Naive thymus-derived CD4-positive, alpha-beta T cell (primary cell): ENCODE results near the gene ITPRID2. TPM values are rescaled to one million over a fixed set of nuclear protein-coding genes. Genes with fewer than 3 reads are reported as not detected.

Experiments
- ATAC-seq: fragments of 150-1000 bp; cut with Tn5 transposase; 2 replicates; pipeline ENCODE4 v1.10.0; 2021; ENCODE audit warnings: mild to moderate bottlenecking, moderate library complexity
- CTCF ChIA-PET: fragments of 350-600 bp; sonication (Branson Sonifier 250); formaldehyde crosslinking; loops from one replicate; lab custom pipeline; 2021; ENCODE audit warnings: antibody characterized with exemption; lab: Charles Lee
- POLR2A ChIA-PET: fragments of 350-600 bp; sonication (Branson Sonifier 250); formaldehyde crosslinking; loops from one replicate; lab custom pipeline; 2021; ENCODE audit warnings: antibody characterized with exemption, inconsistent platforms; lab: Charles Lee
- DNase-seq, 9 donors: peaks; one replicate each; pipeline versions ENCODE4 v3.0.0 to v3.0.0-alpha.2; 2020 to 2022; ENCODE audit warnings: mixed read lengths in 1 of 9
- H3K27ac ChIP-seq: one replicate; pipeline ENCODE4 v1.7.0; 2013; ENCODE audit warnings: mild to moderate bottlenecking, low read depth, low read length, moderate library complexity
- H3K27me3 ChIP-seq, 2 donors: one replicate each; pipeline ENCODE4 v1.7.0; 2013; ENCODE audit warnings: low read length in 2 of 2, mild to moderate bottlenecking in 2 of 2, moderate library complexity in 2 of 2; ENCODE audit not compliant: control insufficient read depth in 2 of 2, insufficient read depth in 2 of 2
- H3K36me3 ChIP-seq, 3 experiments: 1 replicate in 2 of 3; 2 replicates in 1 of 3; pipeline ENCODE4 v1.7.0; 2013; ENCODE audit warnings: low read length in 3 of 3, mild to moderate bottlenecking in 3 of 3, moderate library complexity in 1 of 3; ENCODE audit not compliant: insufficient read depth in 3 of 3, control insufficient read depth in 2 of 3
- H3K4me1 ChIP-seq, 2 donors: one replicate each; pipeline ENCODE4 v1.7.0; 2013; ENCODE audit warnings: low read length in 2 of 2, mild to moderate bottlenecking in 2 of 2, moderate library complexity in 1 of 2; ENCODE audit not compliant: control insufficient read depth in 2 of 2, insufficient read depth in 2 of 2
- H3K4me3 ChIP-seq: 2 replicates; pipeline ENCODE4 v1.7.0; 2013; ENCODE audit warnings: mild to moderate bottlenecking, low read length
- H3K9me3 ChIP-seq, 3 experiments: 1 replicate in 2 of 3; 2 replicates in 1 of 3; pipeline ENCODE4 v1.7.0; 2013; ENCODE audit warnings: low read length in 3 of 3; ENCODE audit not compliant: control insufficient read depth in 2 of 3
- H3K27ac Mint-ChIP-seq, 9 donors: one replicate each; pipeline ENCODE4 v1.8.0; 2020 to 2022; ENCODE audit warnings: mixed read lengths in 9 of 9, mild to moderate bottlenecking in 8 of 9, moderate library complexity in 5 of 9, inconsistent platforms in 2 of 9
- H3K27me3 Mint-ChIP-seq, 5 donors: one replicate each; pipeline ENCODE4 v1.8.0; 2021 to 2022; ENCODE audit warnings: mixed read lengths in 5 of 5, mild to moderate bottlenecking in 1 of 5
- H3K36me3 Mint-ChIP-seq, 5 donors: one replicate each; pipeline ENCODE4 v1.8.0; 2020 to 2022; ENCODE audit warnings: mixed read lengths in 5 of 5, mild to moderate bottlenecking in 3 of 5, inconsistent platforms in 1 of 5
- H3K4me1 Mint-ChIP-seq, 7 donors: one replicate each; pipeline ENCODE4 v1.8.0; 2020 to 2022; ENCODE audit warnings: mixed read lengths in 7 of 7, mild to moderate bottlenecking in 3 of 7, inconsistent platforms in 1 of 7
- H3K4me3 Mint-ChIP-seq, 10 donors: one replicate each; pipeline ENCODE4 v1.8.0; 2020 to 2022; ENCODE audit warnings: mild to moderate bottlenecking in 10 of 10, mixed read lengths in 10 of 10, moderate library complexity in 6 of 10, inconsistent platforms in 2 of 10
- H3K9me3 Mint-ChIP-seq, 11 donors: one replicate each; pipeline ENCODE4 v1.8.0; 2020 to 2022; ENCODE audit warnings: mixed read lengths in 11 of 11, mild to moderate bottlenecking in 4 of 11, inconsistent platforms in 1 of 11, moderate library complexity in 1 of 11
- intact Hi-C, 2 donors: fragments of 100-400 bp; cut with micrococcal nuclease; formaldehyde crosslinking; loops; one replicate each; pipeline ENCODE4 v1.15.1; 2023
- polyA plus RNA-seq, 2 donors: library from polyadenylated mRNA; unstranded; fragments of 300-500 nt; fragmentation: Illumina TruSeq; gene quantifications; one replicate each; pipeline ENCODE4 v1.2.3, GENCODE V29; 2021
- total RNA-seq, 6 experiments: library from RNA in 5 of 6; stranded (reverse) in 5 of 6; gene quantifications; 1 replicate in 5 of 6; 2 replicates in 1 of 6; pipeline ENCODE4 v1.2.3 and lab custom pipeline; 2021 to 2026

Gene ITPRID2
- total and polyA plus RNA-seq, 7 experiments from 2014 or later: 3.9 to 90.9 (median 42.4) TPM

- H3K4me3 Mint-ChIP-seq: no peak overlapping the region
- no peak overlapping the region for H3K27ac Mint-ChIP-seq
- Histone ChIP-seq H3K9me3 (no peaks in the 10 kb centered on the region), H3K4me1 (no peaks in the 10 kb centered on the region), H3K27me3 (no peaks in the 10 kb centered on the region), H3K27ac (no peak overlapping the region), H3K4me3 (no peak overlapping the region), H3K36me3 (no peaks in the 10 kb centered on the region)
- ATAC-seq (no peak), DNase-seq (no peak)
- H3K9me3 Mint-ChIP-seq: peaks cover 0 to 19% (median 6%) of the 10 kb centered on the region in 11 donors
- intact Hi-C loops: no loop called here
- CTCF ChIA-PET: no interaction called here
- H3K36me3 Mint-ChIP-seq: peaks cover 0 to 8% (median 0%) of the 10 kb centered on the region in 5 donors
- no peaks in the 10 kb centered on the region for H3K4me1 Mint-ChIP-seq
- peaks cover 16 to 48% (median 30%) of the 10 kb centered on the region in 5 donors for H3K27me3 Mint-ChIP-seq
- POLR2A ChIA-PET: no interaction called here
Measured at GRCh38 chr2:181970160-181970794, 78.7 kb downstream of the ITPRID2 start.

- no peak overlapping the region for H3K27ac Mint-ChIP-seq
- H3K36me3 Mint-ChIP-seq: peaks cover 0 to 8% (median 0%) of the 10 kb centered on the region in 5 donors
- H3K4me3 Mint-ChIP-seq: no peak overlapping the region
- no peak for DNase-seq
- ChIA-PET POLR2A (no interaction called here), CTCF (no interaction called here)
- H3K27ac ChIP-seq: no peak overlapping the region
- H3K4me1 Mint-ChIP-seq: no peaks in the 10 kb centered on the region
- H3K4me3 ChIP-seq: no peak overlapping the region
- ATAC-seq: no peak
- no peaks in the 10 kb centered on the region for H3K27me3 ChIP-seq
- peaks cover 13 to 43% (median 23%) of the 10 kb centered on the region in 5 donors for H3K27me3 Mint-ChIP-seq
- no peaks in the 10 kb centered on the region for H3K9me3 ChIP-seq
- H3K36me3 ChIP-seq: no peaks in the 10 kb centered on the region
- H3K9me3 Mint-ChIP-seq: peaks cover 0 to 15% (median 6%) of the 10 kb centered on the region in 11 donors
- intact Hi-C loops: no loop called here
- no peaks in the 10 kb centered on the region for H3K4me1 ChIP-seq
Measured at GRCh38 chr2:181971032-181971431, 79.5 kb downstream of the ITPRID2 start.

- H3K27me3 Mint-ChIP-seq: peaks cover 8 to 43% (median 27%) of the 10 kb centered on the region in 5 donors
- no peak overlapping the region for H3K4me3 ChIP-seq
- no peaks in the 10 kb centered on the region for H3K36me3 ChIP-seq
- no peak overlapping the region for H3K4me3 Mint-ChIP-seq
- ChIA-PET CTCF (interaction anchor here (0.6 kb wide), 1 partner anchor 230 kb away, joined by 3 read pairs; no protein-coding TSS in a partner anchor), POLR2A (no interaction called here)
- H3K4me1 ChIP-seq: no peaks in the 10 kb centered on the region
- no peaks in the 10 kb centered on the region for H3K27me3 ChIP-seq
- ATAC-seq (no peak), DNase-seq (no peak)
- H3K36me3 Mint-ChIP-seq: peaks cover 0 to 8% (median 0%) of the 10 kb centered on the region in 5 donors
- no peak overlapping the region for H3K27ac Mint-ChIP-seq
- no peaks in the 10 kb centered on the region for H3K4me1 Mint-ChIP-seq
- no peak overlapping the region for H3K27ac ChIP-seq
- intact Hi-C loops: no loop called here
- no peaks in the 10 kb centered on the region for H3K9me3 ChIP-seq
- H3K9me3 Mint-ChIP-seq: peaks cover 0 to 15% (median 3%) of the 10 kb centered on the region in 11 donors
Measured at GRCh38 chr2:181972431-181973170, 81.1 kb downstream of the ITPRID2 start.

GRCh38 chr2:181973171-181973783 lies 81.7 kb downstream of the ITPRID2 start:
- Mint-ChIP-seq H3K27me3 (peaks cover 4 to 41% (median 23%) of the 10 kb centered on the region in 5 donors), H3K9me3 (peaks cover 0 to 15% (median 3%) of the 10 kb centered on the region in 11 donors), H3K27ac (no peak overlapping the region), H3K4me1 (no peaks in the 10 kb centered on the region), H3K4me3 (no peak overlapping the region), H3K36me3 (peaks cover 0 to 8% (median 0%) of the 10 kb centered on the region in 5 donors)
- Histone ChIP-seq H3K4me3 (no peak overlapping the region), H3K9me3 (no peaks in the 10 kb centered on the region), H3K36me3 (no peaks in the 10 kb centered on the region), H3K27ac (no peak overlapping the region), H3K27me3 (no peaks in the 10 kb centered on the region), H3K4me1 (no peaks in the 10 kb centered on the region)
- DNase-seq (no peak), ATAC-seq (no peak)
- ChIA-PET POLR2A (no interaction called here), CTCF (interaction anchor here (0.6 kb wide), 1 partner anchor 231 kb away, joined by 3 read pairs; no protein-coding TSS in a partner anchor)
- intact Hi-C loops: no loop called here

- no peaks in the 10 kb centered on the region for H3K36me3 ChIP-seq
- Mint-ChIP-seq H3K4me1 (no peaks in the 10 kb centered on the region), H3K4me3 (no peak overlapping the region), H3K27ac (no peak overlapping the region), H3K36me3 (no peaks in the 10 kb centered on the region), H3K27me3 (peaks cover 2 to 7% (median 4%) of the 10 kb centered on the region in 5 donors), H3K9me3 (peaks cover 0 to 2% (median 0%) of the 10 kb centered on the region in 11 donors)
- H3K4me1 ChIP-seq: no peaks in the 10 kb centered on the region
- ChIA-PET CTCF (no interaction called here), POLR2A (no interaction called here)
- H3K9me3 ChIP-seq: no peaks in the 10 kb centered on the region
- no peak overlapping the region for H3K27ac ChIP-seq
- ATAC-seq (no peak), DNase-seq (no peak)
- intact Hi-C loops: no loop called here
- no peak overlapping the region for H3K4me3 ChIP-seq
- no peaks in the 10 kb centered on the region for H3K27me3 ChIP-seq
Measured at GRCh38 chr2:181977661-181978350, 86.3 kb downstream of the ITPRID2 start.

- Histone ChIP-seq H3K4me3 (no peak overlapping the region), H3K36me3 (no peaks in the 10 kb centered on the region), H3K9me3 (no peaks in the 10 kb centered on the region), H3K4me1 (no peaks in the 10 kb centered on the region), H3K27me3 (no peaks in the 10 kb centered on the region), H3K27ac (no peak overlapping the region)
- Mint-ChIP-seq H3K4me3 (no peak overlapping the region), H3K36me3 (no peaks in the 10 kb centered on the region), H3K4me1 (no peaks in the 10 kb centered on the region), H3K9me3 (peaks cover 0 to 2% (median 0%) of the 10 kb centered on the region in 11 donors), H3K27ac (no peak overlapping the region), H3K27me3 (peaks cover 0 to 8% (median 4%) of the 10 kb centered on the region in 5 donors)
- POLR2A ChIA-PET: no interaction called here
- ATAC-seq (no peak), DNase-seq (no peak)
- intact Hi-C loops: no loop called here
- CTCF ChIA-PET: no interaction called here
Measured at GRCh38 chr2:181978351-181979150, 87.0 kb downstream of the ITPRID2 start.
